Thoracic aorta (tissue), 2 donors: ENCODE measurements around the gene EXOC6. TPM values are rescaled to one million over a fixed set of nuclear protein-coding genes. Genes with fewer than 3 reads are reported as not detected.
A peak's percentile ranks its signal among the peaks of the same experiment; 100 is the strongest.

ENCODE experiments used
- ATAC-seq: fragments of 150-250 bp; one replicate; pipeline ENCODE4 v1.8.0; 2017; ENCODE audit warnings: low read depth; ENCODE audit not compliant: insufficient number of reproducible peaks, low FRiP score
- DNase-seq: peaks from one replicate; pipeline ENCODE4 v3.0.0-alpha.2; 2020; ENCODE audit warnings: low spot score
- H3K27ac ChIP-seq, 2 donors: fragments of 200-600 bp; sonication (generic); 1 replicate in 1 of 2; 2 replicates in 1 of 2; pipeline ENCODE4 v1.5.1; 2016; ENCODE audit warnings: mild to moderate bottlenecking in 2 of 2, moderate library complexity in 2 of 2
- H3K27me3 ChIP-seq: fragments of 200-600 bp; sonication (generic); replicated peaks from 2 replicates; pipeline ENCODE4 v1.6.0; 2016; ENCODE audit warnings: mild to moderate bottlenecking; ENCODE audit not compliant: insufficient read depth
- H3K36me3 ChIP-seq: fragments of 200-600 bp; sonication (generic); one replicate; pipeline ENCODE4 v1.5.1; 2016
- H3K4me1 ChIP-seq, 2 donors: fragments of 200-600 bp; sonication (generic); 1 replicate in 1 of 2; 2 replicates in 1 of 2; pipeline versions ENCODE4 v1.5.1 to v1.6.0; 2016; ENCODE audit warnings: low read depth in 2 of 2, mild to moderate bottlenecking in 1 of 2; ENCODE audit not compliant: control insufficient read depth in 1 of 2
- H3K4me3 ChIP-seq: fragments of 200-600 bp; sonication (generic); 2 replicates; pipeline ENCODE4 v1.5.1; 2016; ENCODE audit warnings: mild to moderate bottlenecking
- H3K9me3 ChIP-seq: fragments of 200-600 bp; sonication (generic); 2 replicates; pipeline ENCODE4 v1.5.1; 2016
- CTCF ChIP-seq: fragments of 200-600 bp; sonication (generic); IDR thresholded peaks from one replicate; pipeline ENCODE4 v1.5.1; 2019; ENCODE audit warnings: antibody characterized with exemption
- total RNA-seq, 2 donors: library from RNA; depleted of rRNA; stranded (reverse); fragments of >200 nt; gene quantifications; one replicate each; pipeline versions ENCODE4 v1.1.0 to v1.2.3, GENCODE V29; 2016

EXOC6 gene
- total RNA-seq, 2 donors from 2014 or later: 13.3 to 16.8 TPM

- ATAC-seq (no peak), DNase-seq (no peak)
- Histone ChIP-seq H3K27ac (no peak overlapping the region), H3K27me3 (peaks cover 7% of the 10 kb centered on the region), H3K9me3 (no peaks in the 10 kb centered on the region), H3K4me3 (peak overlapping the region; percentile 31), H3K4me1 (peaks cover 16 to 42% of the 10 kb centered on the region in 2 donors), H3K36me3 (no peaks in the 10 kb centered on the region)
- TF ChIP-seq CTCF: no peak
Observed at GRCh38 chr10:93065675-93066543, 217.6 kb downstream of the EXOC6 start.

- no peak overlapping the region for H3K4me3 ChIP-seq
- H3K36me3 ChIP-seq: no peaks in the 10 kb centered on the region
- H3K9me3 ChIP-seq: no peaks in the 10 kb centered on the region
- no peak for TF ChIP-seq CTCF
- DNase-seq (no peak), ATAC-seq (no peak)
- H3K27ac ChIP-seq: no peak overlapping the region
- peaks cover 16 to 39% of the 10 kb centered on the region in 2 donors for H3K4me1 ChIP-seq
- peaks cover 7% of the 10 kb centered on the region for H3K27me3 ChIP-seq
Observed at GRCh38 chr10:93066544-93066913, 218.2 kb downstream of the EXOC6 start.

GRCh38 chr10:93067443-93068365 lies 219.4 kb downstream of the EXOC6 start:
- Histone ChIP-seq H3K9me3 (no peaks in the 10 kb centered on the region), H3K36me3 (no peaks in the 10 kb centered on the region), H3K27me3 (peaks cover 11% of the 10 kb centered on the region), H3K4me1 (peaks cover 14 to 38% of the 10 kb centered on the region in 2 donors), H3K27ac (no peak overlapping the region), H3K4me3 (peak overlapping the region; percentile 38)
- no peak for ATAC-seq
- no peak for TF ChIP-seq CTCF
- no peak for DNase-seq

GRCh38 chr10:93068411-93069244 lies 220.3 kb downstream of the EXOC6 start:
- Histone ChIP-seq H3K9me3 (no peaks in the 10 kb centered on the region), H3K4me3 (peak overlapping the region; percentile 38), H3K36me3 (no peaks in the 10 kb centered on the region), H3K27me3 (peaks cover 15% of the 10 kb centered on the region), H3K4me1 (peaks cover 21 to 40% of the 10 kb centered on the region in 2 donors), H3K27ac (no peak overlapping the region)
- no peak for TF ChIP-seq CTCF
- DNase-seq (no peak), ATAC-seq (no peak)
